ENCODE measurements around the gene OBSCN. TPM values are rescaled to one million over a fixed set of nuclear protein-coding genes. Genes with fewer than 3 reads are reported as not detected.

Gene OBSCN
- total and polyA plus RNA-seq, 11 donors = 155 to 524 (median 354) TPM

- Histone ChIP-seq H3K27ac (no peak overlapping the region), H3K4me1 (peaks cover 0 to 3% (median 0%) of the 10 kb centered on the region in 12 donors), H3K36me3 (peaks cover 0 to 70% (median 22%) of the 10 kb centered on the region in 9 donors), H3K4me3 (no peak overlapping the region), H3K9me3 (no peaks in the 10 kb centered on the region), H3K27me3 (no peaks in the 10 kb centered on the region)
- no peak for TF ChIP-seq POLR2A (IDR thresholded peaks at IDR 0.05)
- TF ChIP-seq, protein P1, sequence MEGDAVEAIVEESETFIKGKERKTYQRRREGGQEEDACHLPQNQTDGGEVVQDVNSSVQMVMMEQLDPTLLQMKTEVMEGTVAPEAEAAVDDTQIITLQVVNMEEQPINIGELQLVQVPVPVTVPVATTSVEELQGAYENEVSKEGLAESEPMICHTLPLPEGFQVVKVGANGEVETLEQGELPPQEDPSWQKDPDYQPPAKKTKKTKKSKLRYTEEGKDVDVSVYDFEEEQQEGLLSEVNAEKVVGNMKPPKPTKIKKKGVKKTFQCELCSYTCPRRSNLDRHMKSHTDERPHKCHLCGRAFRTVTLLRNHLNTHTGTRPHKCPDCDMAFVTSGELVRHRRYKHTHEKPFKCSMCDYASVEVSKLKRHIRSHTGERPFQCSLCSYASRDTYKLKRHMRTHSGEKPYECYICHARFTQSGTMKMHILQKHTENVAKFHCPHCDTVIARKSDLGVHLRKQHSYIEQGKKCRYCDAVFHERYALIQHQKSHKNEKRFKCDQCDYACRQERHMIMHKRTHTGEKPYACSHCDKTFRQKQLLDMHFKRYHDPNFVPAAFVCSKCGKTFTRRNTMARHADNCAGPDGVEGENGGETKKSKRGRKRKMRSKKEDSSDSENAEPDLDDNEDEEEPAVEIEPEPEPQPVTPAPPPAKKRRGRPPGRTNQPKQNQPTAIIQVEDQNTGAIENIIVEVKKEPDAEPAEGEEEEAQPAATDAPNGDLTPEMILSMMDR (IDR thresholded peaks at IDR 0.05) = no peak
- 84 to 89% (median 89%) methylated on average over 18 to 29 of the region's 29 CpGs for WGBS, 4 donors
- no peak for ATAC-seq
- intact Hi-C loops (cut with DNase I) = no loop called here
- DNase-seq = peak in 3 of 5 donors; percentile 16 to 60 (median 30)
These were observed 145.0 kb downstream of the OBSCN start for GRCh38 chr1:228352677-228353481.

GRCh38 chr1:228353601-228354371, 145.9 kb downstream of the OBSCN start:
- no peak overlapping the region for H3K27ac ChIP-seq
- H3K36me3 ChIP-seq = peaks cover 0 to 69% (median 22%) of the 10 kb centered on the region in 9 donors
- H3K4me1 ChIP-seq = peaks cover 0 to 8% (median 0%) of the 10 kb centered on the region in 12 donors
- intact Hi-C loops (cut with DNase I) = no loop called here
- no peaks in the 10 kb centered on the region for H3K9me3 ChIP-seq
- DNase-seq (peak in 2 of 5 donors; percentile 20 to 57), ATAC-seq (no peak)
- no peak overlapping the region for H3K4me3 ChIP-seq
- H3K27me3 ChIP-seq = no peaks in the 10 kb centered on the region
- 71 to 80% (median 79%) methylated on average over 11 of the region's 11 CpGs for WGBS, 4 donors
- TF ChIP-seq, protein P1 (IDR thresholded peaks at IDR 0.05) = no peak
- TF ChIP-seq POLR2A (IDR thresholded peaks at IDR 0.05) = no peak

DNA sequence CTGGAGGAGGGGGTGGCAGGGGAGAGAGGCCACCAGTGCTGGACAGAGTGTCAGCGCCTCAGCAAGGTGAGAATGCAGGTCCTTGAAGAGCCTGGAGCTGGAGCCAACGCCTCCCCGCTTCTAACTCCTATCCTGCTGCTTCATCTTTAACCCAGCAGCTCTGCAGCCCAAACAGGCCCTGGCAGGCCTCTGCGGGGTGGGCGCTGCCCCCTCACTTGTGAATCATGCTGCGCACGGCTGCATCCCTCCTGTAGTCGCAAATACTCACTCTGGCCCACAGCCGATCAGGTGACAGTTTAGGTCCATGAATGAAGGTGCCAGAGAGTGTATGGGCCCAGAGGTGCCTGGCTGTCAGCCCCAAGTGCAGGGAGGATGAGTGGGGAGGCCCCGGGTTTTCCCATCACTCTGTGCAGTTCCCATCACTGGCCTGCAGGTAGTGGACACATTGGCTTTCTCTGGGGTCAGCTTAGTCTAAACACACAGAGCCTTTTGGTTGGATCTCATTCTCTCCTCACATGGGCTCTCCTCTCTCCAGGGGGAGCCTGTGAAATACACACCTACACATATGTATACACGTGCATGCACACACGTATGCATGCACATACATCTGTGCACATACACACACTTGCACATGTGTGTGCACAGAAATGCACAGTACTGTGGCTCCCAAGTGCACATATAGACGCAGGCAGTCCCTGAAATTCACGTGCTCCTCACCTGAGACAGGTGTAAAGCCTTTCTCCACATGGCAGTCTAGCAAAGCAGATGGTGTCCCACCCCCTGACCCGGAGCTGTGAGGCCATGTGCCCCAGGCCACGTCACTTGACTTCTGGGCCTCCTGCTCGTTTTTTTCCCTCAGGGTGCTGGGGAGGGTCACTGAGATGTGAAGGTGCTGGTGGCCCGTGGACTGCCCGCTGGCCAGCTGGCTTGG, 146.8 kb downstream of the OBSCN start:
- Histone ChIP-seq H3K36me3 (peaks cover 0 to 60% (median 22%) of the 10 kb centered on the region in 9 donors), H3K4me3 (no peak overlapping the region), H3K27me3 (no peaks in the 10 kb centered on the region), H3K9me3 (no peaks in the 10 kb centered on the region), H3K4me1 (peaks cover 0 to 8% (median 0%) of the 10 kb centered on the region in 12 donors), H3K27ac (no peak overlapping the region)
- ATAC-seq (no peak), DNase-seq (peak in 2 of 5 donors; percentile 20 to 48)
- intact Hi-C loops (cut with DNase I) = no loop called here
- TF ChIP-seq POLR2A (IDR thresholded peaks at IDR 0.05) = no peak
- TF ChIP-seq, protein P1 (IDR thresholded peaks at IDR 0.05) = no peak
- WGBS, 4 donors = 73 to 81% (median 79%) methylated on average over 13 to 19 of the region's 19 CpGs

All from heart left ventricle (tissue), 16 donors.